Thyroid gland (tissue), 4 donors: ENCODE measurements around the gene ZFYVE27.

ENCODE experiments used
- POLR2A ChIP-seq, 2 donors: fragments of 450-650 bp; IDR thresholded peaks; one replicate each; pipeline ENCODE4 v1.6.1; 2017; ENCODE audit warnings: antibody characterized with exemption in 2 of 2, mild to moderate bottlenecking in 2 of 2, moderate library complexity in 1 of 2
- TF ChIP-seq, protein P1 (sequence below), 6 experiments: fragments of 200-600 bp in 3 of 6; fragments of 450-650 bp in 3 of 6; sonication (generic) in 3 of 6; IDR thresholded peaks; one replicate each; pipeline ENCODE4 v1.5.1; 2016 to 2019; ENCODE audit warnings: antibody characterized with exemption in 6 of 6, mild to moderate bottlenecking in 2 of 6, inconsistent platforms in 1 of 6, moderate library complexity in 1 of 6

DNA sequence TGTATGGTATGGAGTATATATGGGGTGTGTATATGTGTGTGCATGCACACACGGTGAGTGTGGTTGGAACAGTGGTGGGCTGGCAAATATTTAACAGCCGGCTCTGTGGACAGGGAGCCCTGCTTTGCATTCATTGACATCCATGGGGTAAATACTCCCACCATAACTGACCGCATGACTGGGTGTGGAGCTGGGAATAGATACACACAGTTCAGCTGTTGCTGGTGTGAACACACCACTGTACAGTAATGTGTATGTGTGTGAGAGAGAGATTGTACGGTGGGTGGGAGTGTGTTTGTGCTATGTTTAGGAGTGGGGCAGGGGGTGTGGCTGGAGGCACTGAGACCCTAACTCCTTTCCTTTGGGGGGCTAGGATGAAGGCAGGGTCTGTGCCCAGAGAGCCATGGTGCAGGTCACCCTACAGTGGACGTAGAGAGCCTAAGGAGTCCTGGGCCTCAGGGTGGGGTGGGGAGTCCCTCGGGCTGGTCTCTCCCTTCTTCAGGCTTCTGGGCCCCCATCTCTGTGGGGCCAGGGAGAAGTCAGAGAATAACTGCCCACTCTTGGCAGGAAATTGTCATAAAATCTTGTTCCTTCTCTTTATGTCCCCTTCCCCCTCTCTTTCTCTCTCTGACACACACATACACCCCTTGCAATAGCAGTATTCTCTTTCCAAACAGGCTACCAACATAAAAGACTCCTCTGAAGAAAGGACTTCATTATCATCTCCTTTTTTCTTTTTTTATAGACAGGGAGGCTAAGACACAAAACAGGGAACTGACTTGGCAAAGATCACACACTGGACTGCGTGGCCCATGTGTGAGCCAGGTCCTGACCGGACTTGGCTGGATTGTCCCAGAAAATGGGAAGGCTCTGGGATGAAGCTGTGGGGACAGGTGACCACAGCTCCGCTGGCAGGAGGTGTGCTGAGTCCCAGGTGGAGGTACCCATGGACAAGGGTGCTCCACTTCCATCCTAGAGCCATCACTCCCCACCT, 31.7 kb downstream of the ZFYVE27 start:
- TF ChIP-seq, protein P1, sequence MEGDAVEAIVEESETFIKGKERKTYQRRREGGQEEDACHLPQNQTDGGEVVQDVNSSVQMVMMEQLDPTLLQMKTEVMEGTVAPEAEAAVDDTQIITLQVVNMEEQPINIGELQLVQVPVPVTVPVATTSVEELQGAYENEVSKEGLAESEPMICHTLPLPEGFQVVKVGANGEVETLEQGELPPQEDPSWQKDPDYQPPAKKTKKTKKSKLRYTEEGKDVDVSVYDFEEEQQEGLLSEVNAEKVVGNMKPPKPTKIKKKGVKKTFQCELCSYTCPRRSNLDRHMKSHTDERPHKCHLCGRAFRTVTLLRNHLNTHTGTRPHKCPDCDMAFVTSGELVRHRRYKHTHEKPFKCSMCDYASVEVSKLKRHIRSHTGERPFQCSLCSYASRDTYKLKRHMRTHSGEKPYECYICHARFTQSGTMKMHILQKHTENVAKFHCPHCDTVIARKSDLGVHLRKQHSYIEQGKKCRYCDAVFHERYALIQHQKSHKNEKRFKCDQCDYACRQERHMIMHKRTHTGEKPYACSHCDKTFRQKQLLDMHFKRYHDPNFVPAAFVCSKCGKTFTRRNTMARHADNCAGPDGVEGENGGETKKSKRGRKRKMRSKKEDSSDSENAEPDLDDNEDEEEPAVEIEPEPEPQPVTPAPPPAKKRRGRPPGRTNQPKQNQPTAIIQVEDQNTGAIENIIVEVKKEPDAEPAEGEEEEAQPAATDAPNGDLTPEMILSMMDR (IDR thresholded peaks at IDR 0.05) = no peak
- TF ChIP-seq POLR2A (IDR thresholded peaks at IDR 0.05) = no peak
